CMK (cell line): Measurements from ENCODE around the gene SPTBN4.
"Not testable (repeated sequence)": the region's sequence is repeated elsewhere in the genome, so short reads cannot be mapped to it uniquely, and the experiment has no call there.

ENCODE experiments used
- DNase-seq: peaks from one replicate; pipeline ENCODE4 v3.0.0-alpha.2; 2010; ENCODE audit warnings: low read depth

The SPTBN4 gene

DNA sequence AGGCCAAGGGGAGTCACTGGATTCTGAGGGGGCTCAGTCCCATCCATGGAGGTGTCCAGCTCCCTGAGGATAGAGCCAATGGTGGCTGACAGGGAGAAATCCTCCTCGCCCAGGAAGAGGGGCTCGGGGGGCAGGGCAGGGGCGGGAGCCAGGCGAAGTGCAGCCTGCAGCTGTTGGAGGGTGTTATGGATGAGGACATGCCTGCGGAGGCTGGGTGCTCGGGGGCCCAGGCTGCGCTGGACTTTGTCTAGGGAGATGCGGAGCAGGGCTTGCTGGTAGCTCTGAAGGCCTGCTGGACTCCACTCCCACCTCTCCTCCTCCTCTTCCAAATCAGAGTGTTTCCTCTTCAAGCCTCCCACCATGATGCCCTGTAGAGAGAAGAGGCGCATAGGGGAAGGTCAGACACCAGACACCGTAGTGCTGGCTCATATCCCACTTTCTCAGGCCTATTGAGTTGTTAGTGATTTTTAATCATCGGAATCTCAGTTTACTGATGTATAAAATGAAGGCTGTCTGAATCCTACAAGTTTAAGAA is 25.0 kb upstream of the SPTBN4 start:
- no peak for DNase-seq

DNA sequence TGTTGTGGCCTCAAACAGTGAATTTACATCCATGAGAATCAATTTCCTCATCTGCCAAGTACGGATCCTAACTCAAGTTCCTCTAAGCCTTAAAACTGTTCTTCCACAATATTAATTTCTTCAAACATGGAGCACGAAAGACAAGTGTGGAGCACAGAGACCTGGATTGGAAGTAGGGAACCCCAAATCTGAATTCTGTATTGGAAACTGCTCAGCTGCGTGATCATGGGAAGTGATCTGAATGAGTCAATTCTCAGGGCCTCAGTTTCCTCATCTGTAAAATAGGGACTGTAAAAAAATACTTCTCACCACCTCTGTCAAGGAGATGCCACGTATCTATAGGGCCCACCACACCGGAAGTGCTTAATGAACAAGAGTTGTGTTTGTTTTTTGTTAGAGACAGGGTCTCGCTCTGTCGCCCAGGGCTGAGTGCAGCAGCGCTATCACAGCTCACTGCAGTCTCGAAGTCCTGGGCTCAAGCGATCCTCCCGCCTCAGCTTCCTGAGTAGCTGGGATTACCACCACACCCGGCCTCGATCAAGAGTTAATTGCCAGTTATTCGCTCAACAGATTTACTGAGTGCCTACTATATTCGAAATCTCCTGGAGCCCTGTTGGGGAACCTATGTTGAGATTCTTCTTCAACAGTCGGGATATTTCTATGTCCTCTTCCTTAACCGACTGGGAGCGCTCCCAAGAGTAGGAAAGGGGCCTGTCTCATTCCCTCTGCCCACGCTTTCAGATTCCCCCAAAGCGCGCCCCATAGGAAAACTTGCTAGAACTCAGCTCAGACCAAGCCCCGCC is 24.3 kb upstream of the SPTBN4 start:
- peak; percentile 39 for DNase-seq

DNA sequence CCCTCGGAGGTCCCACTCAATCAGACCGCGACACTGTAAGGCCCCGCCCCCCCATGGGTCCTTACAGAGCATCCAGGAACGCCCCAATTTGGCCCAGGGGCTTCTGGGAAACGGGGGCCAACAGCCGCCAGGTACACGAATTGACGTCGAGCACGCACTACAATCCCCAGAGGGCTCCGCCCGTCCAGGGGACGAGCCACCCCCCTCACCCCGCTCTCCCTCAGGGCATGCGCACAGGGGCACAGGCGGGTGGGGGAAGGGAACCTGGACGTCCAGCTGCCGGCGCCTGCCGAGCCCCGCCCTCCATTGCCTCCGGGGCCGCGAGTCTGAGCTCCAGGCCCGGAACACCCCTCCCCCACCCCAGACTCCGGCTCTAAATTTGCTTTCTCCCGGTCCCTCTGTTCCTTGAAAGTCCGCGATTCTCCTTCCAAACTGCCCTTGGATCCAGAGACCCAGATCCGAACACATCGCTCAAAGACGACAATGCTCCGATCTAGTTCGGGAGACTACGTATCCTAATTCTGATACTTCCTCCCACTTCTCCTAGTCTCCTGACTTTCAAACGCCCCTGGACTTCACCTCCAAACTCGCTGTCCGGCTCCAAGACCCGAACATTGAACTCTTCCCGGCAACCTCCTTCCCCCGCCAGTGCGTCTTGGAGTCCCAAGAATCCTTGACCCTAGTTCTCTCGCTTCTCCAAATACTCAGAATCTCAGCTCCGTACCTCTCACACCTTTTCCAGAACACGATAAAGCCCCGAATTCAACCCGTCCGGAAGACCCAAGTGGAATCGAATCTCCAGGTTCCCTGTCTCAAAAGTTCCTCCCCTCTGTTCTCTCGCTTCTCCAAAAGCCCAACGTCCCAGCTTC is 23.4 kb upstream of the SPTBN4 start:
- DNase-seq: peak; percentile 98

DNA sequence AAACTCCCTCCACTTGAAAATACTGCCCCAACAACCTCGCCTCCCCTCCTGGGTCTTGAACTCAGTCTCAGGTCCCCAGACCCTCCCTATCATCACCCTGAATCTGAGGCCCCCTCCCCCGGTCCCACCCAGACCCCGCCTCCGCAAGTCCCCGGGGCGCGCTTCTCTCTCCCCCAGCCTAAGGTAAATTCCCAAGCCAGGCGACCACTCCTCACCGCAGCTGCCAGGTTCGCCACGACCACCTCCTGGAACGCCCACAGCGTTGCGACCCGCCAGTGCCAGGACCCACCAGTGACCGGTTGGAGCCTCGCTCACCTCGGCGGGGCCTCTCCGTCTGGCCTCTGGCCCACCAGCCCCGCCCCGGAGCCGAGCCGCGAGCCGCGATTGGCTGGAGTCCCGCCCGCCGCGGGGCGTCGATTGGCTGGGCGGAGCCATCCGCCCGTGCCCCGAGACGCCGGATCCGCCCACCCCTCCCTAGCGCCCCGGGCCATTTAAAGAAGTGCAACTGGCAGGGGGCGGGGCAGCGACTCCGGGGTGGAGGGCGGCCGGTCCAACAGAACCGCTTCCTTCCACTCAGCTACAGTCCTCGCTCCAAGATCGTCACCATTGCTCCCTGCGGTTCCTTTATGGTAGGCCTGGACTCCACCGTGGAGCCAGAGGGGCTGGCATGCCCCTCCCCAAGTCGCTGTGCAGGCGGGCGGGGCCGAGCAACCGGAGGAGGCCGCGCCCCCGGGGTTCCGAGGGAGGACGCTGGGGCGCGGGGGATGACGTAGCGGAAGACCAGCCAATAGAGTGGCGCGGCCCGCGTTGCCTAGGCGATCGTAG is 22.6 kb upstream of the SPTBN4 start, which contains the start of gene SERTAD3:
Gene SERTAD3 (minus strand): TSS at position 336 of the 825 bp plus-strand sequence. CDS start 2,255 bp downstream, outside the sequence.
- peak; percentile 83 for DNase-seq

DNA sequence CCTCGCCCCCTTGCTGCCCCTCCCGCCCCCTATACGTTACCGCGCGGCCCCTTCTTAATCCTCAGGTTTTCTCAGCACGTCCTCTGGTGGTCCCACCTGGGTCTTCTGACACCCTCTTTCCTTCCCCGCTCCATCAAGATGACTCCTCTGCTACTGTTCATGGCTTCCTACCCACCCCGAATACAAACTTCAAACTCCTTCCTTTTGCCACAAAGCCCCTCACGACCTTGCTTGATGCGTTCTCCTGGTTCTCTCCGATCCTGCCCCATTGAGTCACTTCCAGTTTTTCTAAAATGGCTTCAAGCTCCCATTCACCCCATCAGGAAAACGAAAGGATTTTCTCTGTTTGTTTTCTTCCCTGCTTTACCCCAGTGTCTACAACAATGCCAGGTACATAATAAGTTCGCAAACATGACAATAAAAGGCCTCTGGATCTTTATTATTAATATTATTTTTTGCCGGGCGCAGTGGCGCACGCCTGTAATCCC is 21.9 kb upstream of the SPTBN4 start:
- no peak for DNase-seq

DNA sequence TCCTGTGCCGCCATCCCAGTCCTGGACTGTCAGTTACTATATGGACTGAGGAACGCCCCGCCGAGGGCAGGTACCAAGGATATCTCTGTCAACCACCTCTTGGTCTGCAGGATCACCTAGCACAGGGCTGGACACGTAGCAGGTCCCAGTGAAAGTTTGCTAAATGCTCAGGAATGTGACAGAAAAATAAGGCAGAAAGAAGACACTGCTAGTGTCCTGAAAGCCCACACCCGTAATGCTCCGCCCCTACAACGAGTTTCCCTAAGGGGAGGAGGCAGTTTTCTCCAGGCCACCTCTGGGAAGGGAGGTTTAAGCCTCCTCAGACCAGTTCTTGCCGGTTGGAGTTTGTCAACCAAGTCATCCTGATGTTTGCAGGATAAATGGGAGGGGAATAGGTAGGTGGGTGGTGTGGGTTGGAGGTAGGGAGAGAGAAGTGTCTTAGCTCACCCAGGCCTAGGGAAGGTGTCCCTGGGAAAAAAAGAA is 21.0 kb upstream of the SPTBN4 start:
- no peak for DNase-seq

DNA sequence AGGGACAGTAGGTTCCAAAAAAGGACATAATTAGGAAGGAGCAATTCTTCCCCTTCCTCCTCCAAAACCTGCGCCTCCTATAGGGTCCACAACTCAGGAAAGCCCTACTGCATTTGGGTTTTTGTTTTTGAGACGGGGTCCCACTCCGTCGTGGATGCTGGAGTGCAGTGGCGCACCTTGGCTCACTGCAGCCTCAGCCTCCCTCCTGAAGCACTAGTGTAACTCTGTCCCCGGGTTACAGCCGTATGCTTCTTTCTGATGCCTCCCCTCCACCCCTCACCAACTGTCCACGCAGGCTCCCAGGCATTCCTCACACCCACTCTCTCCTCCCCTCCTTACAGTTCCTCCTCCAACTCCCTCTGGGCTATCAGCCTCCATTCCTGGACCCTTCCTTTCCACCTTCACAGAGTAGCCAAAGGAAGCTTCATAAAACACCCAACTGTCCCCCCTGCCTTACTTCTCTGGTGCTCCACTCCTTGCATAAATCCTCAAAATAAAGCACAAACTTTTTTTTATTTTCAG is 20.5 kb upstream of the SPTBN4 start:
- DNase-seq: no peak

DNA sequence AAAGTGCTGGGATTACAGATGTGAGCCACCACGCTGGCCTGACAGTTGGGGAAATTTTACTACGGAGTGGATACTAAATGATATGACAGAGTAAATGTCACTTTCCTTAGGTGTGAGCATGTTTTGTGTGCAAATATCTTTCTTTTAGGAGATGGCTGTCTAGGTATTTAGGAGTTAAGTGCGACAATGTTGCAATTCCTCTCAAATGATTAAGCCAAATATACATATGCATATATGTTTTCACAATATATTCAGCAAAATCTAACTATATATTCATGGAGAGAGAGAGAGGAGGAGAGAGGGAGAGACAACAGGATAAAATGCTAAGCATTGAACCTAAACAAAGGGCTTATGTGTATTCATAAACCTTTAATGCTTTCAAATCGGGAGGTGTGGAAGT is 17.3 kb upstream of the SPTBN4 start:
- DNase-seq: no peak

DNA sequence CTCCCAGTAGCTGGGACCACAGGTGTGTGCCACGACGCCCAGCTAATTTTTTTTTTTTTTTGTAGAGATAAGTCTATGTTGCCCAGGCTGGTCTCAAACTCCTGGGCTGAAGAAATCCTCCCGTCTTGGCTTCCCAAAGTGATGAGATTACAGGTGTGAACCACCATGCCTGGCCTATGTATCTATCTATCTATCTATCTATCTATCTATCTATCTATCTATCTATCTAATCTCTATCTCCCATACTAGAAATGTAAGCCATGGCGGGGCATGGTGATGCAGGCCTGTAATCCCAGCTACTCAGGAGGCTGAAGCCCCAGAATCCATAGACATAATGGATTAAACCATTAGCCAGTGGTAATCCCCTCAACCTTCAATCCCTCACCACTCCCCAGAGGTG is 16.1 kb upstream of the SPTBN4 start:
- no peak for DNase-seq

DNA sequence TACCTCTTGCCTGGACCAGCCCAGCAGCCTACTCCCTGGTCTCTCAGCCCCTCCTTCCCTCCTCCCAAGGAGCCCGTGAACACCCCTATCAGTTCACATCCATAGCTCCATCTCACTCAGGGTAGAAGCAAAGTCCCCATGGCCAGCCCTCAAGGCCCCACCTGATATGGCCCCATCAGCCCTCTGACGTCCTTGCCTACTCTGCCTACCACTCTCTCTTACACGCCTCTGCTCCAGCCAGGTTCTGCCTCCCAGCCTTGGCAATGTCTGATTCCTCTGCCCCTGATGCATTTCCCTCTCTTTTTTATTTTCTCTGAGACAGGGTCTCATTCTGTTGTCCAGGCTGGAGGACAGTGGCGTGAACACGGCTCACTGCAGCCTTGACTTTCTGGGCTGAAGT is 14.8 kb upstream of the SPTBN4 start:
- DNase-seq: no peak

DNA sequence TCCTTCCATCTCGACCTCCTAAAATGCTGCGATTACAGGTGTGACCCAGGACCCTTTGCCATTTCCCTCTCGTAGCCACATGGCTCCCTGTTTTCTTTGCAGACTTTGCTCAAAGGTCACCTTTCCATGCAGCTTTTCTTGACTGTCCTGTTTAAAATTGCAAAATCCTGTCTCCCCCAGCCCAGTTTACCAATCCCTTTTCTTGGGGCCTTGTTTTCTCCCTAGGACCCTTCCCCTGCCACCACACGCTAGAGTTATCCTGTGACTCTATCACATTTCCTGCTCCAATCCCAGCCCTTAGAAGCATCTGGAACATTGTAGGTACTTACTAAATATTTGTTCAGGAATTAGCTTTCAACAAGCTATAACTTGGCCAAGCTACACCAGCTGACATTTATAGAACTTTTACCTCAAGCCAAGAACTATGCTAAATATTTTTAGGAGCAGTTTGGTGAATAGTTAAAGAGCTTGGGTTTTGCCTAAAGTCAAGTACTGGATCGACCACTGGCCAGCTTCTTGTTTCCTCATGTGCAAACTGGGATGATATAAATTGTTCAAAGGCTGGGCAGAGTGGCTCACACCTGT is 13.6 kb upstream of the SPTBN4 start:
- no peak for DNase-seq

DNA sequence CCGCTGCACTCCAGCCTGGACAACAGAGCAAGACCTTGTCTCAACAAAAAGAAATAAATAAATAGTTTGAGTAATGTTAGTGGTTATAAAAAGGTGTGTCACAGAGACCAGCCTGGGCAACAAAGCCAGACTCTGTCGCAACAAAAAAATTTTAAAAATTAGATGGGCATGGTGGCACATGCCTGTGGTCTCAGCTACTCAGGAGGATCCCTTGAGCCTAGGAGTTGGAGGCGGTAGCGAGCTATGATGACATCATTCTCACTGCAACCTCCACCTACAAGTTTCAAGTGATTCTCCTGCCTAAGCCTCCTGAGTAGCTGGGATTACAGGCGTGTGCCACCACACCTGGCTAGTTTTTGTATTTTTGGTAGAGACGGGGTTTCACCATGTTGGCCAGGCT is 12.9 kb upstream of the SPTBN4 start:
- not testable (repeated sequence) for DNase-seq

DNA sequence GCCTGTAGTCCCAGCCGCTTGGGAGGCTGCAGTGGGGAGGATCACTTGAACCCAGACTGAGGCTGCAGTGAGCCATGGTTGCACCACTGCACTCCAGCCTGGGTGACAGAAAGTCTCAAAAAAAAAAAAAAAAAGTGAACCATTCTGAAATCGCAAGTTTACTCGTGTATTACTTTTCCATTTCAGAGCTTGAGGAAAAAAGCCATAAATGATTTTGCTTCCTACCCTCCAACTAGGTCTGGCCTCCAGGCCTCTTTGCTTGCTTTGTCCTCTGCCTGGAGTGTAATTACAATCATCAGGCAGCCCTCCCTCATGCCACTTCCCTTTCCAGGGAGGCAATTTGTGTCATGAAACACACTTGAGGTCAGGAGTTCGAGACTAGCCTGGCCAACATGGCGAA is 9.8 kb upstream of the SPTBN4 start:
- DNase-seq: no peak

DNA sequence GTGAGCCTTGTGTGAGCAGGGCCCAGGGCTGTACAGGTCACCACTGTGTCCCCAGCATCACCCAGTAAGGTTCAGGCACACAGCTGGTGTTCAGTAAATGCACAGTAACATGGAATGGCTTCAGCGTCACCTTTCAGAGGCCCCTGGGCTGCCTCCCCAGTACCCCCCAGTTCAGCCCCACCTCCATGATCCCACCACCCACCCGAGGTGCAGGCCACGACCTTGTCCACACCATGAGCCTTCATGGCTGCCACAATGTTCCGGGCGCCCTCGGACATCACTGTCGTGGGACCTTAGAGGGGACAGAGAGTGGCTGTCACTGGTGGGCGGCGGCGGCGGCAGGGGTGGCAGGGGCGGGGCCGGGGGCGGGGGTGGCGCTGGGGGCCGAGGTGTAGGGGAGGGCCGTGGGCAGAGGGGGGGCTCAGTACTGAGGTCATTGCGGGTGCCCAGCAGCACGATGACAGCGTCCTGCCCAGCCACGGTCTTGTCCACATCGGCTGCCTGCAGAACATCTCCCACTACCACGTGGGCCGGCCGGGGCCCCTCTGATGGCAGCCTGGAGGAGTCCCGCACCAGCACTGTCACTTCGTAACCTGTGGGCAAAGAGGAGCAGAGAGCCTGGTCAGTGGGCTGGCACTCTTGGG is 8.7 kb upstream of the SPTBN4 start:
- DNase-seq: no peak

DNA sequence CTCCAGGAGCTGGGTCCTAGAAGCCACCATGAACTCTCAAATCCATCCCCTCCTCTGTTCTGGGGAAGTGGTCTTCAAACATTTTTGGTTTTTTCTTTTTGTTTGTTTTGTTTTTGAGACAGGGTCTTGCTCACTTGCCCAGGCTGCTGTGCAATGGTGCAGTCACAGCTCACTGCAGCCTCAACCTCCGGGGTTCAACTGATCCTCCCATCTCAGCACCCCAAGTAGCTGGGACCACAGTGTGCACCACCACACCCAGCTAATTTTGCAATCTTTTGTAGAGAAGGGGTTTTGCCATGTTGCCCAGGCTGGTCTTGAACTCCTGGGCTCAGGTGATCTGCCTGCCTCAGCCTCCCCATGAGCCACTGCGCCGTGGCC is 8.2 kb upstream of the SPTBN4 start:
- DNase-seq: no peak

DNA sequence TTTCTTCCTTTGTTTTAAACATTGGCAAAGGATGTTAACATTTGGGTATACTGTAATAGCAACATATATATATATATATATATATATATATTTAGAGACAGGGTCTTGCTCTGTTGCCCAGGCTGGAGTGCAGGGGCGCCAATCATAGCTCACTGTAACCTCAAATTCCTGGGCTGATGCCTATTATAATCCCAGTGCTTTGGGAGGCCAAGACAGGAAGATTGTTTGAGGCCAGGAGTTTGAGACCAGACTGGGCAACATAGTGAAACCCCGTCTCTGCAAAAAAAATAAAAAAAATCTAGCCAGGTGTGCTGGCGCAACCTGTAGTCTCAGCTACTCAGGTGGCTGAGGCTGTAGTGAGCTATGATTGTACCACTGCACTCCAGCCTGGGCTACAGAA is 6.6 kb upstream of the SPTBN4 start:
- DNase-seq: no peak

DNA sequence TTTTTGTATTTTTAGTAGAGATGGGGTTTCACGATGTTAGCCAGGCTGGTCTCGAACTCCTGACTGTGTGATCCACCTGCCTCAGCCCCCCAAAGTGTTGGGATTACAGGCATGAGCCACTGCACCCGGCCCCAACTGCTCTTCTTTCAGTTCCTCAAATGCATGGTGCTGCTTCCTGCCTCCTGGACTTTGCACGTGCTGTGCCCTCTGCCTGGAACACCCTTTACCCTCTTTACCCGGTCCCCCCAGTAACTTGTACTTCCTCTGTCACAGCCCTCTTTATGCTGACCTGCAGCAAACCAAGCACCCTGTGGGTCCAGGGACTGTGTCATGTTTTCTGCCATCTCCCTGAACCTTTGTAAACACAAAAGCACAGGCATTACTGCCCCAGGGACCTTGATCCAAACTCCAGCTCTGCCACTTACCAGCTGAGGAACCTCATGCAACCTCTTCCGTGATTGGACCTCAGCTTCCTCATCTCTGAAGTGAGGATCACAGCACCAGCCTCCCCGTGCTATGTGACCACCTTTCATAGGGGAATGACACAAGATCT is 5.1 kb upstream of the SPTBN4 start:
- DNase-seq: no peak

DNA sequence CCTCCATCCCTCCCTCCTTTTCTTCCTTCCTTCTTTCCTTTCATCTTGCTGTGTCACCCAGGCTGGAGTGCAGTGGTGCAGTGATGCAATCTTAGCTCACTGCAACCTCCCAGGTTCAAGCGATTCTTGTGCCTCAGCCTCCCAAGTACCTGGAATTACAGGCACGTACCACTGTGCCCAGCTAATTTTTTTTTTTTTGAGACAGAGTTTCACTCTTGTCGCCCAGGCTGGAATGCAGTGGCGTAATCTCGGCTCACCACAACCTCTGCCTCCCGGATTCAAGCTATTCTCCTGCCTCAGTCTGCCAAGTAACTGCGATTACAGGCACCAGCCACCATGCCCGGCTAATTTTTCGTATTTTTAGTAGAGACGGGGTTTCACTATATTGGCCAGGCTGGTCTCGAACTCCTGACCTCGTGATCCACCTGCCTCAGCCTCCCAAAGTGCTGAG is 3.2 kb upstream of the SPTBN4 start:
- not testable (repeated sequence) for DNase-seq

DNA sequence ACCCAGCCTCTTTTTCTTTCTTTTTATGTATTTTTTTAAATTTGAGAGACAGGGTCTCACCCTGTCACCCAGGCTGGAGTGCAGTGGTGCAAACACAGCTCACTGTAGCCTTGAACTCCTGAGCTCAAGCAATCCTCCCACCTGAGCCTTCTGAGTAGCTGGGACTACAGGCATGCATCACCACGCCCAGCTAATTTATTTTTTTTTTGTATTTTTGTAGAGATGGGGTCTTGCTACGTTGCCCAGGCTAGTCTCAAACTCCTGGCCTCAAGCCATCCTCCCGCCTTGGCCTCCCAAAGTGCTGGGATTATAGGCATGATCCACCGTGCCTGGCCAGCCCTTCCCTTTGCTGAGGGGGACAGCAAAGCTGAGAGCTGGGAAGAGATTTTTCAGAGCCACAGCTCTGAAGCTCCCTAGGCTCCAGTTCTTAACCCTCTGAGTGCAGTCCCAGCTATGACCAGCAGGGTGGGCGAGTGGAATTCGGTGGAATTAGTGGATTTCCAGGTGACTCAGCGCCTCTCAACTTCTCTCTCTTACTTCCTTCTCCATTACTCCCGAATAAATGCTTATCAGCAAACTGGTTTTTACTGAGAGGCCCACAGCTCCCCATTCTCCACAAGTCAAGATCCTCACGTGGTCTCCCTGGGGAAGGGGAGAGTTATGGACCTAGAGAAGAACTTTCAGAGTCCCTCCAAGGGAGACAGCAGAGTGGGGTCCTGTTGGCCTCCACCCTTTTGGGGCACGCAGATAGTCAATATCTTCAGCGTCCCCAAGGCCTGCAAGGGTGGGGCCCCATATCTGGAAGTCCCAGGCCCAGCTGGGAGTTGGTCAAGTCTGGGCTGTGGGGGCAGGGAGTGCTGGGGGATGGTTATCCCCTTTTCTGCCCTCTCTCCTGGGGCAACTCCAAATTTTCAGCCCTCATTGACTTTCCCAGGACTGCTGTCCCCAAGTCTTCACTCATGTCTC is 2.5 kb upstream of the SPTBN4 start:
- DNase-seq: peak; percentile 75
